SK-N-SH treated with all-trans-retinoic acid at 6 μM for 48 hours (cell line): Measurements from ENCODE around the gene LRP5.

Experiments
- ATAC-seq: fragments of 200-7000 bp; cut with Tn5 transposase; 3 replicates; pipeline ENCODE4 v1.9.1; 2020; ENCODE audit warnings: mild to moderate bottlenecking, moderate library complexity
- ARNTL ChIP-seq: fragments of 450-650 bp; formaldehyde crosslinking; IDR thresholded peaks from 2 replicates; pipeline ENCODE4 v1.5.0; 2020; ENCODE audit warnings: low read depth, mild to moderate bottlenecking, moderate library complexity, borderline replicate concordance
- BACH2 ChIP-seq: fragments of 250-450 bp; sonication (Bioruptor Pico); IDR thresholded peaks from 2 replicates; pipeline ENCODE4 v1.9.0; 2021; ENCODE audit warnings: mild to moderate bottlenecking, borderline replicate concordance
- CREB5 ChIP-seq: fragments of 250-450 bp; sonication (Bioruptor Pico); IDR thresholded peaks from 2 replicates; pipeline ENCODE4 v1.5.1; 2020; ENCODE audit warnings: low read depth, mild to moderate bottlenecking, moderate library complexity
- CSDC2 ChIP-seq: fragments of 250-450 bp; sonication (Bioruptor Pico); IDR thresholded peaks from 2 replicates; pipeline ENCODE4 v1.5.0; 2020; ENCODE audit warnings: mild to moderate bottlenecking, moderate library complexity
- CSRNP3 ChIP-seq: fragments of 250-450 bp; sonication (Bioruptor Pico); IDR thresholded peaks from 2 replicates; pipeline ENCODE4 v1.5.1; 2021; ENCODE audit warnings: mild to moderate bottlenecking, moderate library complexity
- ESRRG ChIP-seq: fragments of 250-450 bp; sonication (Bioruptor Pico); IDR thresholded peaks from 2 replicates; pipeline ENCODE4 v1.6.1; 2021; ENCODE audit warnings: mild to moderate bottlenecking
- GLIS3 ChIP-seq: fragments of 250-450 bp; sonication (Bioruptor Pico); IDR thresholded peaks from 2 replicates; pipeline ENCODE4 v1.5.0; 2020; ENCODE audit warnings: mild to moderate bottlenecking, moderate library complexity
- ISL1 ChIP-seq: fragments of 250-450 bp; sonication (Bioruptor Pico); IDR thresholded peaks from 2 replicates; pipeline ENCODE4 v2.1.2; 2022; ENCODE audit warnings: mild to moderate bottlenecking, moderate library complexity
- OSR1 ChIP-seq: fragments of 250-450 bp; sonication (Bioruptor Pico); IDR thresholded peaks from 2 replicates; pipeline ENCODE4 v1.8.0; 2022; ENCODE audit warnings: moderate library complexity, mild to moderate bottlenecking, inconsistent platforms
- PATZ1 ChIP-seq: fragments of 250-450 bp; sonication (Bioruptor Pico); IDR thresholded peaks from 2 replicates; pipeline ENCODE4 v1.8.0; 2020; ENCODE audit warnings: mild to moderate bottlenecking, moderate library complexity, borderline replicate concordance
- PPARA ChIP-seq: fragments of 250-450 bp; sonication (Bioruptor Pico); IDR thresholded peaks from 2 replicates; pipeline ENCODE4 v1.5.0; 2020; ENCODE audit warnings: mild to moderate bottlenecking, borderline replicate concordance
- RARB ChIP-seq: fragments of 250-450 bp; sonication (Bioruptor Pico); IDR thresholded peaks from 2 replicates; pipeline ENCODE4 v1.8.0; 2021; ENCODE audit warnings: mild to moderate bottlenecking, moderate library complexity
- SNAI2 ChIP-seq: fragments of 250-450 bp; sonication (Bioruptor Pico); IDR thresholded peaks from 2 replicates; pipeline ENCODE4 v1.5.0; 2020; ENCODE audit warnings: mild to moderate bottlenecking, moderate library complexity
- TCF4 ChIP-seq: fragments of 250-450 bp; sonication (Bioruptor Pico); IDR thresholded peaks from 2 replicates; pipeline ENCODE4 v1.8.0; 2021; ENCODE audit warnings: mild to moderate bottlenecking, moderate library complexity, borderline replicate concordance
- TOX ChIP-seq: fragments of 250-450 bp; sonication (Bioruptor Pico); IDR thresholded peaks from 2 replicates; pipeline ENCODE4 v1.8.0; 2021; ENCODE audit warnings: mild to moderate bottlenecking, moderate library complexity, borderline replicate concordance
- TSHZ2 ChIP-seq: fragments of 250-450 bp; sonication (Bioruptor Pico); IDR thresholded peaks from 2 replicates; pipeline ENCODE4 v1.5.0; 2020; ENCODE audit warnings: mild to moderate bottlenecking, moderate library complexity
- ZC3H10 ChIP-seq: fragments of 250-450 bp; sonication (Bioruptor Pico); IDR thresholded peaks from 2 replicates; pipeline ENCODE4 v1.5.1; 2021; ENCODE audit warnings: mild to moderate bottlenecking, moderate library complexity
- ZFP3 ChIP-seq: fragments of 250-450 bp; sonication (Bioruptor Pico); IDR thresholded peaks from 2 replicates; pipeline ENCODE4 v1.5.0; 2020; ENCODE audit warnings: mild to moderate bottlenecking, moderate library complexity
- ZFP30 ChIP-seq: fragments of 450-650 bp; formaldehyde crosslinking; IDR thresholded peaks from 2 replicates; pipeline ENCODE4 v1.5.0; 2022; ENCODE audit warnings: mild to moderate bottlenecking, moderate library complexity
- ZNF565 ChIP-seq: fragments of 450-650 bp; formaldehyde crosslinking; conservative IDR thresholded peaks from 2 replicates; pipeline ENCODE4 v1.5.0; 2020; ENCODE audit warnings: low read depth, mild to moderate bottlenecking, moderate library complexity
- ZNF70 ChIP-seq: fragments of 450-650 bp; formaldehyde crosslinking; IDR thresholded peaks from 2 replicates; pipeline ENCODE4 v1.5.0; 2020; ENCODE audit warnings: mild to moderate bottlenecking, moderate library complexity
- ZNF8 ChIP-seq: fragments of 450-650 bp; formaldehyde crosslinking; IDR thresholded peaks from 2 replicates; pipeline ENCODE4 v1.5.0; 2020; ENCODE audit warnings: mild to moderate bottlenecking, moderate library complexity
- TF ChIP-seq, protein P1 (sequence below): fragments of 250-450 bp; sonication (Bioruptor Pico); IDR thresholded peaks from 2 replicates; pipeline ENCODE4 v1.8.0; 2021; ENCODE audit warnings: low read depth, mild to moderate bottlenecking, moderate library complexity, borderline replicate concordance

LRP5 gene

DNA sequence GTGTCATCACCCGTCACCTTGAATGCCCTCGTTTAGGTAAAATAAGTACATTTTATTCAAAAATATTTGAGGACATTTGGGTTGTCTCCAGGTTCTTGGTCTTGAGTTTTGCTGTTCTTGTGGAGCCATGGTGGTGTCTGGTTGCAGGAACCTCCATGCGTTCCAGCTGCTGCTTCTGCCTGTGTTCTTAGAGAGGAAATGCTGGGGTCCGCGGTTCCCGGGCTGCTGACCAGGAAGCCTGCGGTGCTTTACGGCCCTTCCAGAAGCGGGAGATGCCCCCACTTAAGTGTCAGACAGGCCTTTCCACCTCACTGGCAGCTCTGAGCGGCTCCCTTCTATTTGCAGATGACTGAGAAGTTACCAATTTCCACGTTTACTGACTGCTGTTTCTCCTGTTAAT is 66.8 kb downstream of the LRP5 start:
- ATAC-seq: no peak
- TF ChIP-seq PATZ1 (CRISPR knock-in tag) (no peak), TCF4 (CRISPR knock-in tag) (no peak), ISL1 (CRISPR knock-in tag) (no peak), CSDC2 (CRISPR knock-in tag) (no peak), ZFP3 (no peak), TOX (no peak), PPARA (CRISPR knock-in tag) (no peak), GLIS3 (no peak), ESRRG (CRISPR knock-in tag) (no peak), SNAI2 (no peak), OSR1 (CRISPR knock-in tag) (no peak), ZC3H10 (no peak), CREB5 (CRISPR knock-in tag) (no peak), BACH2 (CRISPR knock-in tag) (no peak), CSRNP3 (CRISPR knock-in tag) (no peak), TSHZ2 (no peak), ZNF8 (CRISPR knock-in tag) (no peak), ARNTL (CRISPR knock-in tag) (no peak), ZNF565 (no peak)
- TF ChIP-seq, protein P1, sequence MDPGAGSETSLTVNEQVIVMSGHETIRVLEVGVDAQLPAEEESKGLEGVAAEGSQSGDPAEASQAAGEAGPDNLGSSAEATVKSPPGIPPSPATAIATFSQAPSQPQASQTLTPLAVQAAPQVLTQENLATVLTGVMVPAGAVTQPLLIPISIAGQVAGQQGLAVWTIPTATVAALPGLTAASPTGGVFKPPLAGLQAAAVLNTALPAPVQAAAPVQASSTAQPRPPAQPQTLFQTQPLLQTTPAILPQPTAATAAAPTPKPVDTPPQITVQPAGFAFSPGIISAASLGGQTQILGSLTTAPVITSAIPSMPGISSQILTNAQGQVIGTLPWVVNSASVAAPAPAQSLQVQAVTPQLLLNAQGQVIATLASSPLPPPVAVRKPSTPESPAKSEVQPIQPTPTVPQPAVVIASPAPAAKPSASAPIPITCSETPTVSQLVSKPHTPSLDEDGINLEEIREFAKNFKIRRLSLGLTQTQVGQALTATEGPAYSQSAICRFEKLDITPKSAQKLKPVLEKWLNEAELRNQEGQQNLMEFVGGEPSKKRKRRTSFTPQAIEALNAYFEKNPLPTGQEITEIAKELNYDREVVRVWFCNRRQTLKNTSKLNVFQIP (CRISPR knock-in tag): no peak

DNA sequence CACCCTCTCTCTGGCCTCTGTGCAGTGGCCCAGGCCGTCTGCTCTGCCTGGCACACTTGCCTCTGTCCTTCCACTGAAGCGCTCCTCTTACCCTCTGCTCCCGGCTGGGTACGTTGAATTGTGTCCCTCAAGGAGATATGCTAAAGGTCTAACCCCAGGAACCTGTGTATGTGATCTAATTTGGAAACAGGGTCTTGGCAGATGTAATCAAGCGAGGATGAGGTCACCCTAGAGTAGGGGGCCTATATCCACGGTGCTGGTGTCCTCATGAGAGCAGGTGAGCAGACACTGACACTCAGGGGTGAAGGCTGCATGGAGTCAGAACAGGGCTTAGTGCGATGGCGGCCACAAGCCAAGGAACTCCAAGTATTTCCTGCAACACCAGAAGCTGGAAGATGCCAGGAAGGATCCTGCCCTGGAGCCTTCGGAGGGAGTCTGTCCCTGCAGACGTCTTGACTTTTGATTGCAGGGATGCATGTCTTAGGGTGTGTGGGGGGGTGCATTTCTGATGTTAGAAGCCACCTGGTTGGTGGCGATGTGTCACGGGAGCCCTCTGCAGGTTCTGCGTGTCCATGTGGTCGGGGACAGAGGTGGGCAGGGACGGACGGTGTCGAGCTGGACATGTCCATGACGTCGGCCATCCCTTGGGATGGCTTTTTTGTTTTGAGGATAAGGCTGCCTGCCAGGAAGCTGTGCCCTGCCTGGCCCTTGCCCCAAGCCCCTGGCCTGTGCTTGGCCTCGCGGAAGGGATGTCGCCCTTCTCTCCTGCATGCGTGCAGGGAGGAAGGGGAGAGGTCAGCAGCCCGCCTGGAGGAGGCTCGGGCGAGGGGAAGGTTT is 68.6 kb downstream of the LRP5 start:
- no peak for ATAC-seq
- no peak for TF ChIP-seq ZFP30 (CRISPR knock-in tag)
- TF ChIP-seq BACH2 (CRISPR knock-in tag): no peak
- no peak for TF ChIP-seq ESRRG (CRISPR knock-in tag)
- no peak for TF ChIP-seq CSRNP3 (CRISPR knock-in tag)
- no peak for TF ChIP-seq TCF4 (CRISPR knock-in tag)
- TF ChIP-seq ZC3H10: no peak
- TF ChIP-seq, protein P1 (CRISPR knock-in tag): no peak
- no peak for TF ChIP-seq PATZ1 (CRISPR knock-in tag)
- TF ChIP-seq ZFP3: no peak
- no peak for TF ChIP-seq RARB (CRISPR knock-in tag)
- TF ChIP-seq OSR1 (CRISPR knock-in tag): no peak
- no peak for TF ChIP-seq ZNF8 (CRISPR knock-in tag)
- TF ChIP-seq ZNF70 (CRISPR knock-in tag): no peak
- TF ChIP-seq ZNF565: no peak
- no peak for TF ChIP-seq ARNTL (CRISPR knock-in tag)
- no peak for TF ChIP-seq SNAI2
